SK-N-SH (cell line): ENCODE data around the gene AK5. TPM values are rescaled to one million over a fixed set of nuclear protein-coding genes. Genes with fewer than 3 reads are reported as not detected.

Source experiments
- CTCF ChIA-PET: fragments of 300-600, 350-600 bp; formaldehyde crosslinking; extraction: SDS; loops from one replicate; lab custom pipeline; 2021; lab: Yijun Ruan, JAX
- POLR2A ChIA-PET: fragments of 350-600 bp; sonication (Branson Sonifier 250); formaldehyde crosslinking; extraction: SDS; loops from one replicate; lab custom pipeline; 2020; ENCODE audit warnings: antibody characterized with exemption, inconsistent platforms; lab: Yijun Ruan, JAX
- DNase-seq: peaks from one replicate; pipeline ENCODE4 v3.0.0; 2012
- H2AFZ ChIP-seq: fragments of 200-600 bp; sonication (generic); 2 replicates; pipeline ENCODE4 v1.8.1; 2016; ENCODE audit warnings: antibody characterized with exemption, mild to moderate bottlenecking, low read depth
- H3F3A ChIP-seq: fragments of 200-600 bp; sonication (generic); replicated peaks from 2 replicates; pipeline ENCODE3; 2016; ENCODE audit warnings: antibody characterized with exemption, mild to moderate bottlenecking; ENCODE audit not compliant: insufficient read depth
- H3K27ac ChIP-seq, 2 experiments: fragments of 200-500 bp in 1 of 2; fragments of 200-600 bp in 1 of 2; sonication (Bioruptor generic) in 1 of 2; sonication (generic), shearing (Covaris generic) in 1 of 2; 2 replicates each; pipeline versions ENCODE4 v1.5.1 to v1.6.1; 2014 to 2016; ENCODE audit warnings: low read depth in 2 of 2, inconsistent platforms in 1 of 2, low read length in 1 of 2, mild to moderate bottlenecking in 1 of 2, mixed read lengths in 1 of 2
- H3K27me3 ChIP-seq: fragments of 200-600 bp; sonication (generic), shearing (Covaris generic); 2 replicates; pipeline ENCODE4 v1.6.1; 2016; ENCODE audit warnings: mixed run types; ENCODE audit not compliant: insufficient read depth
- H3K36me3 ChIP-seq, 2 experiments: fragments of 200-500 bp in 1 of 2; fragments of 200-600 bp in 1 of 2; sonication (Bioruptor generic) in 1 of 2; sonication (generic) in 1 of 2; replicated peaks in 1 of 2; 2 replicates each; pipeline versions ENCODE3 to v1.5.1; 2014 to 2016; ENCODE audit warnings: low read length in 1 of 2, mild to moderate bottlenecking in 1 of 2; ENCODE audit not compliant: insufficient read depth in 2 of 2, control insufficient read depth in 1 of 2
- H3K4me1 ChIP-seq, 2 experiments: fragments of 200-500 bp in 1 of 2; fragments of 200-600 bp in 1 of 2; sonication (Bioruptor generic) in 1 of 2; sonication (generic), shearing (Covaris generic) in 1 of 2; 2 replicates each; pipeline versions ENCODE4 v1.5.1 to v1.6.1; 2014 to 2016; ENCODE audit warnings: low read depth in 1 of 2, low read length in 1 of 2, mixed run types in 1 of 2; ENCODE audit not compliant: insufficient read depth in 2 of 2, control insufficient read depth in 1 of 2
- H3K4me2 ChIP-seq: fragments of 200-600 bp; sonication (generic), shearing (Covaris generic); 2 replicates; pipeline ENCODE4 v1.6.1; 2017; ENCODE audit warnings: mixed run types
- H3K4me3 ChIP-seq, 2 experiments: fragments of 200-500 bp in 1 of 2; fragments of 200-600 bp in 1 of 2; sonication (Bioruptor generic) in 1 of 2; sonication (generic), shearing (Covaris generic) in 1 of 2; 2 replicates each; pipeline versions ENCODE4 v1.5.1 to v1.8.1; 2014 to 2016; ENCODE audit warnings: low read depth in 2 of 2, inconsistent platforms in 1 of 2, low read length in 1 of 2, mild to moderate bottlenecking in 1 of 2, mixed read lengths in 1 of 2, moderate library complexity in 1 of 2
- H3K79me2 ChIP-seq: fragments of 200-600 bp; sonication (generic); 2 replicates; pipeline ENCODE4 v1.8.1; 2017; ENCODE audit warnings: mild to moderate bottlenecking; ENCODE audit not compliant: insufficient read depth
- H3K9ac ChIP-seq: fragments of 200-600 bp; sonication (generic); 2 replicates; pipeline ENCODE4 v1.6.1; 2017; ENCODE audit warnings: mixed run types
- H3K9me2 ChIP-seq: fragments of 200-600 bp; sonication (generic); 2 replicates; pipeline ENCODE4 v1.6.1; 2017; ENCODE audit warnings: mixed run types
- H3K9me3 ChIP-seq: fragments of 200-600 bp; sonication (generic); 2 replicates; pipeline ENCODE4 v1.6.1; 2017; ENCODE audit warnings: mixed run types, mild to moderate bottlenecking, moderate library complexity
- H4K20me1 ChIP-seq: fragments of 200-600 bp; sonication (generic); 2 replicates; pipeline ENCODE4 v1.6.1; 2017; ENCODE audit warnings: mild to moderate bottlenecking, mixed run types; ENCODE audit not compliant: insufficient read depth
- ELF1 ChIP-seq: IDR thresholded peaks from 2 replicates; pipeline ENCODE4 v1.4.0; 2012
- EZH2phosphoT487 ChIP-seq: fragments of 200-600 bp; sonication (generic); IDR thresholded peaks from 2 replicates; pipeline ENCODE4 v1.6.1; 2017; ENCODE audit warnings: low read depth, mixed run types, mild to moderate bottlenecking, antibody characterized with exemption, moderate library complexity, borderline replicate concordance
- GABPA ChIP-seq: IDR thresholded peaks from 2 replicates; pipeline ENCODE4 v1.4.0; 2012; ENCODE audit warnings: low read depth, mild to moderate bottlenecking
- JUND ChIP-seq: IDR thresholded peaks from 2 replicates; pipeline ENCODE4 v1.4.0; 2012
- MEF2A ChIP-seq: IDR thresholded peaks from 2 replicates; pipeline ENCODE4 v1.4.0; 2012; ENCODE audit warnings: low read depth, borderline replicate concordance
- NFIC ChIP-seq: IDR thresholded peaks from 2 replicates; pipeline ENCODE4 v1.4.0; 2012; ENCODE audit warnings: borderline replicate concordance
- NRF1 ChIP-seq: IDR thresholded peaks from 2 replicates; pipeline ENCODE4 v1.6.1; 2012; ENCODE audit warnings: low read depth, mild to moderate bottlenecking, low read length
- RAD21 ChIP-seq: IDR thresholded peaks from 2 replicates; pipeline ENCODE4 v1.6.1; 2012; ENCODE audit warnings: mild to moderate bottlenecking, low read length
- RFX5 ChIP-seq: IDR thresholded peaks from 2 replicates; pipeline ENCODE4 v1.6.1; 2012; ENCODE audit warnings: mild to moderate bottlenecking, improper control_type of control experiment, low read length
- RXRA ChIP-seq: IDR thresholded peaks from 2 replicates; pipeline ENCODE4 v1.4.0; 2012; ENCODE audit warnings: low read depth, mild to moderate bottlenecking, borderline replicate concordance
- SIN3A ChIP-seq: IDR thresholded peaks from 2 replicates; pipeline ENCODE4 v1.6.1; 2012; ENCODE audit warnings: low read depth, mild to moderate bottlenecking, low read length, moderate library complexity, borderline replicate concordance
- TAF1 ChIP-seq: IDR thresholded peaks from 2 replicates; pipeline ENCODE4 v1.6.1; 2012; ENCODE audit warnings: low read depth, mild to moderate bottlenecking, low read length, moderate library complexity, borderline replicate concordance
- TCF12 ChIP-seq: IDR thresholded peaks from 2 replicates; pipeline ENCODE4 v1.4.0; 2012
- TEAD4 ChIP-seq: IDR thresholded peaks from 2 replicates; pipeline ENCODE4 v1.4.0; 2012; ENCODE audit warnings: mild to moderate bottlenecking, borderline replicate concordance; ENCODE audit not compliant: insufficient read depth
- WGBS: methylation state at CpG from one replicate; pipeline ENCODE4 v1.1.6; 2017; ENCODE audit warnings: low lambda C conversion rate; 5-methylcytosine and 5-hydroxymethylcytosine counted together
- polyA plus RNA-seq, 3 experiments: library from polyadenylated mRNA; depleted of rRNA; stranded (reverse); fragments of >200 nt; gene quantifications; 2 replicates each; pipeline ENCODE4 v1.2.3, GENCODE V29; 2012
- TF ChIP-seq, protein P1 (sequence below): IDR thresholded peaks from 2 replicates; pipeline ENCODE4 v1.6.1; 2012; ENCODE audit warnings: mild to moderate bottlenecking, low read depth, low read length, moderate library complexity
- TF ChIP-seq, protein P2 (sequence below): fragments of 200-600 bp; sonication (generic); IDR thresholded peaks from 2 replicates; pipeline ENCODE4 v1.6.1; 2017; ENCODE audit warnings: antibody characterized with exemption, mild to moderate bottlenecking, moderate library complexity
- TF ChIP-seq, protein P3 (sequence below): IDR thresholded peaks from 2 replicates; pipeline ENCODE4 v1.4.0; 2012; ENCODE audit warnings: low read depth, borderline replicate concordance
- TF ChIP-seq, protein P4 (sequence below): fragments of 150-350 bp; IDR thresholded peaks from 2 replicates; pipeline ENCODE4 v1.6.1; 2016; ENCODE audit warnings: mild to moderate bottlenecking, low read depth, low read length
- TF ChIP-seq, protein P5 (sequence below): IDR thresholded peaks from 2 replicates; pipeline ENCODE4; 2012
- TF ChIP-seq, protein P6 (sequence below): IDR thresholded peaks from 2 replicates; pipeline ENCODE4 v1.4.0; 2012; ENCODE audit warnings: low read depth

Gene AK5
- polyA plus RNA-seq, 1 of the 3 experiments (the other 2 are of a cell fraction): 22.9 TPM

DNA sequence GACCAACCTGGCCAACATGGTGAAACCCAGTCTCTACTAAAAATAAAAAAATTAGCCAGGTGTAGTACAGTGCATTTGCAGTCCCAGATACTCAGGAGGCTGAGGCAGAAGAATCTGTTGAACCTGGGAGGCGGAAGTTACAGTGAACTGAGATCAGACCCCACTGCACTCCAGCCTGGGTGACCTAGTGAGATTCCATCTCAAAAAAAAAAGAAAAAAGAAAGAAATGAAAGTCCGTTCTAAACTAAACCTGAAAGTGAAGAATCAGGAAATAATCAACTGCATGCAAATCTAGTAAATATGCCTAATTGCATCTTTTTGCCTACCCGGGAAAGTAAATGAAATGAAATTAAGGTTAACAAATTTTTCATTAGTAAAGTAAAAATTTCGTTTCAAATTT is 301.1 kb downstream of the AK5 start:
- Histone ChIP-seq H3K9me3 (no peaks in the 10 kb centered on the region), H3F3A (peaks cover 11% of the 10 kb centered on the region), H4K20me1 (no peaks in the 10 kb centered on the region), H3K79me2 (peaks cover 16% of the 10 kb centered on the region), H3K4me1 (no peaks in the 10 kb centered on the region; a peak in 1 of 4 replicates), H3K9ac (no peak overlapping the region), H3K27ac (no peak overlapping the region), H2AFZ (no peak overlapping the region), H3K4me2 (no peak overlapping the region), H3K4me3 (no peak overlapping the region), H3K27me3 (no peaks in the 10 kb centered on the region), H3K36me3 (peaks cover 55 to 69% of the 10 kb centered on the region in 2 experiments), H3K9me2 (no peaks in the 10 kb centered on the region)
- 95% methylated on average over 4 of the region's 4 CpGs for WGBS
- TF ChIP-seq EZH2phosphoT487: no peak
- no peak for TF ChIP-seq SIN3A
- TF ChIP-seq, protein P1, sequence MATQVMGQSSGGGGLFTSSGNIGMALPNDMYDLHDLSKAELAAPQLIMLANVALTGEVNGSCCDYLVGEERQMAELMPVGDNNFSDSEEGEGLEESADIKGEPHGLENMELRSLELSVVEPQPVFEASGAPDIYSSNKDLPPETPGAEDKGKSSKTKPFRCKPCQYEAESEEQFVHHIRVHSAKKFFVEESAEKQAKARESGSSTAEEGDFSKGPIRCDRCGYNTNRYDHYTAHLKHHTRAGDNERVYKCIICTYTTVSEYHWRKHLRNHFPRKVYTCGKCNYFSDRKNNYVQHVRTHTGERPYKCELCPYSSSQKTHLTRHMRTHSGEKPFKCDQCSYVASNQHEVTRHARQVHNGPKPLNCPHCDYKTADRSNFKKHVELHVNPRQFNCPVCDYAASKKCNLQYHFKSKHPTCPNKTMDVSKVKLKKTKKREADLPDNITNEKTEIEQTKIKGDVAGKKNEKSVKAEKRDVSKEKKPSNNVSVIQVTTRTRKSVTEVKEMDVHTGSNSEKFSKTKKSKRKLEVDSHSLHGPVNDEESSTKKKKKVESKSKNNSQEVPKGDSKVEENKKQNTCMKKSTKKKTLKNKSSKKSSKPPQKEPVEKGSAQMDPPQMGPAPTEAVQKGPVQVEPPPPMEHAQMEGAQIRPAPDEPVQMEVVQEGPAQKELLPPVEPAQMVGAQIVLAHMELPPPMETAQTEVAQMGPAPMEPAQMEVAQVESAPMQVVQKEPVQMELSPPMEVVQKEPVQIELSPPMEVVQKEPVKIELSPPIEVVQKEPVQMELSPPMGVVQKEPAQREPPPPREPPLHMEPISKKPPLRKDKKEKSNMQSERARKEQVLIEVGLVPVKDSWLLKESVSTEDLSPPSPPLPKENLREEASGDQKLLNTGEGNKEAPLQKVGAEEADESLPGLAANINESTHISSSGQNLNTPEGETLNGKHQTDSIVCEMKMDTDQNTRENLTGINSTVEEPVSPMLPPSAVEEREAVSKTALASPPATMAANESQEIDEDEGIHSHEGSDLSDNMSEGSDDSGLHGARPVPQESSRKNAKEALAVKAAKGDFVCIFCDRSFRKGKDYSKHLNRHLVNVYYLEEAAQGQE: no peak
- no peak for TF ChIP-seq TCF12
- TF ChIP-seq MEF2A: no peak
- no peak for TF ChIP-seq RFX5
- no peak for TF ChIP-seq RXRA
- no peak for TF ChIP-seq JUND
- no peak for TF ChIP-seq NFIC
- no peak for TF ChIP-seq TEAD4
- no peak for TF ChIP-seq TAF1
- TF ChIP-seq, protein P2, sequence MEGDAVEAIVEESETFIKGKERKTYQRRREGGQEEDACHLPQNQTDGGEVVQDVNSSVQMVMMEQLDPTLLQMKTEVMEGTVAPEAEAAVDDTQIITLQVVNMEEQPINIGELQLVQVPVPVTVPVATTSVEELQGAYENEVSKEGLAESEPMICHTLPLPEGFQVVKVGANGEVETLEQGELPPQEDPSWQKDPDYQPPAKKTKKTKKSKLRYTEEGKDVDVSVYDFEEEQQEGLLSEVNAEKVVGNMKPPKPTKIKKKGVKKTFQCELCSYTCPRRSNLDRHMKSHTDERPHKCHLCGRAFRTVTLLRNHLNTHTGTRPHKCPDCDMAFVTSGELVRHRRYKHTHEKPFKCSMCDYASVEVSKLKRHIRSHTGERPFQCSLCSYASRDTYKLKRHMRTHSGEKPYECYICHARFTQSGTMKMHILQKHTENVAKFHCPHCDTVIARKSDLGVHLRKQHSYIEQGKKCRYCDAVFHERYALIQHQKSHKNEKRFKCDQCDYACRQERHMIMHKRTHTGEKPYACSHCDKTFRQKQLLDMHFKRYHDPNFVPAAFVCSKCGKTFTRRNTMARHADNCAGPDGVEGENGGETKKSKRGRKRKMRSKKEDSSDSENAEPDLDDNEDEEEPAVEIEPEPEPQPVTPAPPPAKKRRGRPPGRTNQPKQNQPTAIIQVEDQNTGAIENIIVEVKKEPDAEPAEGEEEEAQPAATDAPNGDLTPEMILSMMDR: no peak
- TF ChIP-seq RAD21: no peak
- no peak for TF ChIP-seq NRF1
- TF ChIP-seq ELF1: no peak
- TF ChIP-seq, protein P3, sequence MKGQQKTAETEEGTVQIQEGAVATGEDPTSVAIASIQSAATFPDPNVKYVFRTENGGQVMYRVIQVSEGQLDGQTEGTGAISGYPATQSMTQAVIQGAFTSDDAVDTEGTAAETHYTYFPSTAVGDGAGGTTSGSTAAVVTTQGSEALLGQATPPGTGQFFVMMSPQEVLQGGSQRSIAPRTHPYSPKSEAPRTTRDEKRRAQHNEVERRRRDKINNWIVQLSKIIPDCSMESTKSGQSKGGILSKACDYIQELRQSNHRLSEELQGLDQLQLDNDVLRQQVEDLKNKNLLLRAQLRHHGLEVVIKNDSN: no peak
- TF ChIP-seq, protein P4, sequence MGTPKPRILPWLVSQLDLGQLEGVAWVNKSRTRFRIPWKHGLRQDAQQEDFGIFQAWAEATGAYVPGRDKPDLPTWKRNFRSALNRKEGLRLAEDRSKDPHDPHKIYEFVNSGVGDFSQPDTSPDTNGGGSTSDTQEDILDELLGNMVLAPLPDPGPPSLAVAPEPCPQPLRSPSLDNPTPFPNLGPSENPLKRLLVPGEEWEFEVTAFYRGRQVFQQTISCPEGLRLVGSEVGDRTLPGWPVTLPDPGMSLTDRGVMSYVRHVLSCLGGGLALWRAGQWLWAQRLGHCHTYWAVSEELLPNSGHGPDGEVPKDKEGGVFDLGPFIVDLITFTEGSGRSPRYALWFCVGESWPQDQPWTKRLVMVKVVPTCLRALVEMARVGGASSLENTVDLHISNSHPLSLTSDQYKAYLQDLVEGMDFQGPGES: no peak
- no peak for TF ChIP-seq GABPA
- TF ChIP-seq, protein P5, sequence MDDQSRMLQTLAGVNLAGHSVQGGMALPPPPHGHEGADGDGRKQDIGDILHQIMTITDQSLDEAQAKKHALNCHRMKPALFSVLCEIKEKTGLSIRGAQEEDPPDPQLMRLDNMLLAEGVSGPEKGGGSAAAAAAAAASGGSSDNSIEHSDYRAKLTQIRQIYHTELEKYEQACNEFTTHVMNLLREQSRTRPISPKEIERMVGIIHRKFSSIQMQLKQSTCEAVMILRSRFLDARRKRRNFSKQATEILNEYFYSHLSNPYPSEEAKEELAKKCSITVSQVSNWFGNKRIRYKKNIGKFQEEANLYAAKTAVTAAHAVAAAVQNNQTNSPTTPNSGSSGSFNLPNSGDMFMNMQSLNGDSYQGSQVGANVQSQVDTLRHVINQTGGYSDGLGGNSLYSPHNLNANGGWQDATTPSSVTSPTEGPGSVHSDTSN: no peak
- TF ChIP-seq, protein P6, sequence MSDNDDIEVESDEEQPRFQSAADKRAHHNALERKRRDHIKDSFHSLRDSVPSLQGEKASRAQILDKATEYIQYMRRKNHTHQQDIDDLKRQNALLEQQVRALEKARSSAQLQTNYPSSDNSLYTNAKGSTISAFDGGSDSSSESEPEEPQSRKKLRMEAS: no peak
- ChIA-PET POLR2A (no interaction called here), CTCF (no interaction called here)
- DNase-seq: no peak
